ENCODE data around the gene CALCOCO2. TPM values are rescaled to one million over a fixed set of nuclear protein-coding genes. Genes with fewer than 3 reads are reported as not detected.

The CALCOCO2 gene
- total and polyA plus RNA-seq, 2 of the 13 experiments (the other 11 are each of a cell fraction or from before 2014, with no cell fraction given) = 72.9 to 111 TPM

GRCh38 chr17:48908047-48908843 is 77.4 kb downstream of the CALCOCO2 start, which contains the start of gene UBE2Z (continued):
- TF ChIP-seq MLLT10 (CRISPR knock-in tag; IDR thresholded peaks at IDR 0.05) = no peak
- TF ChIP-seq, protein P1, sequence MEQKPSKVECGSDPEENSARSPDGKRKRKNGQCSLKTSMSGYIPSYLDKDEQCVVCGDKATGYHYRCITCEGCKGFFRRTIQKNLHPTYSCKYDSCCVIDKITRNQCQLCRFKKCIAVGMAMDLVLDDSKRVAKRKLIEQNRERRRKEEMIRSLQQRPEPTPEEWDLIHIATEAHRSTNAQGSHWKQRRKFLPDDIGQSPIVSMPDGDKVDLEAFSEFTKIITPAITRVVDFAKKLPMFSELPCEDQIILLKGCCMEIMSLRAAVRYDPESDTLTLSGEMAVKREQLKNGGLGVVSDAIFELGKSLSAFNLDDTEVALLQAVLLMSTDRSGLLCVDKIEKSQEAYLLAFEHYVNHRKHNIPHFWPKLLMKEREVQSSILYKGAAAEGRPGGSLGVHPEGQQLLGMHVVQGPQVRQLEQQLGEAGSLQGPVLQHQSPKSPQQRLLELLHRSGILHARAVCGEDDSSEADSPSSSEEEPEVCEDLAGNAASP (CRISPR knock-in tag; IDR thresholded peaks at IDR 0.05; ENCODE audit: borderline replicate concordance) = peak; percentile 71
- TF ChIP-seq ZNF772 (CRISPR knock-in tag; IDR thresholded peaks at IDR 0.05) = no peak
- TF ChIP-seq ZNF337 (CRISPR knock-in tag; IDR thresholded peaks at IDR 0.05; ENCODE audit: borderline replicate concordance, low read depth) = no peak
- TF ChIP-seq HDAC2 (CRISPR knock-in tag; IDR thresholded peaks at IDR 0.05) = peak; percentile 88
- TF ChIP-seq SMARCC2 (IDR thresholded peaks at IDR 0.05) = no peak
- TF ChIP-seq ZFP36L2 (CRISPR knock-in tag; IDR thresholded peaks at IDR 0.05) = no peak
- TF ChIP-seq THAP7 (CRISPR knock-in tag; IDR thresholded peaks at IDR 0.05) = no peak
- TF ChIP-seq FOXO1 (CRISPR knock-in tag; IDR thresholded peaks at IDR 0.05) = peak; percentile 59; the same call in 1 of the 2 replicates
- TF ChIP-seq CBFB (CRISPR knock-in tag; IDR thresholded peaks at IDR 0.05) = peak; percentile 94
- TF ChIP-seq, protein P2, sequence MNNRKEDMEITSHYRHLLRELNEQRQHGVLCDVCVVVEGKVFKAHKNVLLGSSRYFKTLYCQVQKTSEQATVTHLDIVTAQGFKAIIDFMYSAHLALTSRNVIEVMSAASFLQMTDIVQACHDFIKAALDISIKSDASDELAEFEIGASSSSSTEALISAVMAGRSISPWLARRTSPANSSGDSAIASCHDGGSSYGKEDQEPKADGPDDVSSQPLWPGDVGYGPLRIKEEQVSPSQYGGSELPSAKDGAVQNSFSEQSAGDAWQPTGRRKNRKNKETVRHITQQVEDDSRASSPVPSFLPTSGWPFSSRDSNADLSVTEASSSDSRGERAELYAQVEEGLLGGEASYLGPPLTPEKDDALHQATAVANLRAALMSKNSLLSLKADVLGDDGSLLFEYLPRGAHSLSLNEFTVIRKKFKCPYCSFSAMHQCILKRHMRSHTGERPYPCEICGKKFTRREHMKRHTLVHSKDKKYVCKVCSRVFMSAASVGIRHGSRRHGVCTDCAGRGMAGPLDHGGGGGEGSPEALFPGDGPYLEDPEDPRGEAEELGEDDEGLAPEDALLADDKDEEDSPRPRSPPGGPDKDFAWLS (CRISPR knock-in tag; IDR thresholded peaks at IDR 0.05; ENCODE audit: borderline replicate concordance) = no peak
- TF ChIP-seq, protein P3, sequence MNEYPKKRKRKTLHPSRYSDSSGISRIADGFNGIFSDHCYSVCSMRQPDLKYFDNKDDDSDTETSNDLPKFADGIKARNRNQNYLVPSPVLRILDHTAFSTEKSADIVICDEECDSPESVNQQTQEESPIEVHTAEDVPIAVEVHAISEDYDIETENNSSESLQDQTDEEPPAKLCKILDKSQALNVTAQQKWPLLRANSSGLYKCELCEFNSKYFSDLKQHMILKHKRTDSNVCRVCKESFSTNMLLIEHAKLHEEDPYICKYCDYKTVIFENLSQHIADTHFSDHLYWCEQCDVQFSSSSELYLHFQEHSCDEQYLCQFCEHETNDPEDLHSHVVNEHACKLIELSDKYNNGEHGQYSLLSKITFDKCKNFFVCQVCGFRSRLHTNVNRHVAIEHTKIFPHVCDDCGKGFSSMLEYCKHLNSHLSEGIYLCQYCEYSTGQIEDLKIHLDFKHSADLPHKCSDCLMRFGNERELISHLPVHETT (CRISPR knock-in tag; conservative IDR thresholded peaks at IDR 0.05) = peak; percentile 96
- TF ChIP-seq ZNF253 (CRISPR knock-in tag; IDR thresholded peaks at IDR 0.05; ENCODE audit: borderline replicate concordance) = no peak; the same call in 1 of the 2 replicates
- peak; percentile 77 for TF ChIP-seq ASH2L (IDR thresholded peaks at IDR 0.05; ENCODE audit: insufficient read length, low read depth, low read length)
- peak; percentile 84; the same call in 1 of the 2 replicates for TF ChIP-seq SNAI1 (CRISPR knock-in tag; IDR thresholded peaks at IDR 0.05; ENCODE audit: borderline replicate concordance)
- peak; percentile 85 for TF ChIP-seq ZNF281 (CRISPR knock-in tag; IDR thresholded peaks at IDR 0.05; ENCODE audit: borderline replicate concordance)
- peak; percentile 94 for TF ChIP-seq ZNF331 (CRISPR knock-in tag; IDR thresholded peaks at IDR 0.05)
- TF ChIP-seq RNF2 (conservative IDR thresholded peaks at IDR 0.05; ENCODE audit: low read depth) = no peak
